WTC11 (cell line): ENCODE results near the gene STAT6. TPM values are rescaled to one million over a fixed set of nuclear protein-coding genes. Genes with fewer than 3 reads are reported as not detected.

Experiments used
- ATAC-seq: fragments of 200-7000 bp; cut with Tn5 transposase; 2 replicates; pipeline ENCODE4 v1.10.0; 2021; ENCODE audit warnings: mild to moderate bottlenecking, moderate library complexity
- CTCF ChIA-PET: fragments of 300-600 bp; sonication (Branson Sonifier 250); formaldehyde crosslinking; loops from one replicate; lab custom pipeline; 2021; ENCODE audit warnings: antibody characterized with exemption; lab: Charles Lee
- POLR2A ChIA-PET: fragments of 350-600 bp; sonication (Branson Sonifier 250); formaldehyde crosslinking; loops from one replicate; lab custom pipeline; 2021; ENCODE audit warnings: antibody characterized with exemption; lab: Charles Lee
- DNase-seq: peaks from one replicate; pipeline ENCODE4 v3.0.0; 2021; ENCODE audit warnings: low spot score
- H3K27ac Mint-ChIP-seq: 2 replicates; pipeline ENCODE4 v1.8.0; 2021; ENCODE audit warnings: mixed read lengths
- H3K27me3 Mint-ChIP-seq: 2 replicates; pipeline ENCODE4 v1.8.0; 2021; ENCODE audit warnings: low read depth, mild to moderate bottlenecking, moderate library complexity, mixed read lengths
- H3K36me3 Mint-ChIP-seq: 2 replicates; pipeline ENCODE4 v1.8.0; 2021; ENCODE audit warnings: mixed read lengths
- H3K4me1 Mint-ChIP-seq: 2 replicates; pipeline ENCODE4 v1.8.0; 2022; ENCODE audit warnings: mixed read lengths
- H3K4me3 Mint-ChIP-seq: 2 replicates; pipeline ENCODE4 v1.8.0; 2021; ENCODE audit warnings: mild to moderate bottlenecking, moderate library complexity, mixed read lengths
- H3K9me3 Mint-ChIP-seq: 2 replicates; pipeline ENCODE4 v1.8.0; 2021; ENCODE audit warnings: mixed read lengths
- EMX1 ChIP-seq: fragments of 250-450 bp; sonication (Bioruptor Pico); IDR thresholded peaks from 2 replicates; pipeline ENCODE4 v1.8.0; 2021; ENCODE audit warnings: mild to moderate bottlenecking
- ESRRA ChIP-seq: sonication (generic); formaldehyde crosslinking; IDR thresholded peaks from 2 replicates; pipeline ENCODE4 v1.8.1; 2022; ENCODE audit warnings: mild to moderate bottlenecking, missing genetic modification reagents, borderline replicate concordance
- ETV6 ChIP-seq: sonication (generic); formaldehyde crosslinking; IDR thresholded peaks from 2 replicates; pipeline ENCODE4 v1.8.1; 2022; ENCODE audit warnings: mild to moderate bottlenecking, missing genetic modification reagents
- FOXK1 ChIP-seq: sonication (generic); formaldehyde crosslinking; IDR thresholded peaks from 2 replicates; pipeline ENCODE4 v1.8.0; 2022; ENCODE audit warnings: mild to moderate bottlenecking, moderate library complexity, missing genetic modification reagents
- FOXP1 ChIP-seq: sonication (generic); formaldehyde crosslinking; IDR thresholded peaks from 2 replicates; pipeline ENCODE4 v1.8.0; 2022; ENCODE audit warnings: missing genetic modification reagents, mild to moderate bottlenecking, moderate library complexity, borderline replicate concordance
- GABPB1 ChIP-seq: sonication (generic); formaldehyde crosslinking; IDR thresholded peaks from 2 replicates; pipeline ENCODE4 v1.8.1; 2023; ENCODE audit warnings: mild to moderate bottlenecking, missing genetic modification reagents
- GRHL2 ChIP-seq: fragments of 250-450 bp; sonication (Bioruptor Pico); IDR thresholded peaks from 2 replicates; pipeline ENCODE4 v1.8.0; 2022; ENCODE audit warnings: mild to moderate bottlenecking, moderate library complexity; ENCODE audit not compliant: insufficient replicate concordance, severe bottlenecking
- GTF2I ChIP-seq: fragments of 250-450 bp; sonication (Bioruptor Pico); conservative IDR thresholded peaks from 2 replicates; pipeline ENCODE4 v1.4.0; 2021; ENCODE audit warnings: mild to moderate bottlenecking
- MLX ChIP-seq: sonication (generic); formaldehyde crosslinking; IDR thresholded peaks from 2 replicates; pipeline ENCODE4 v1.8.1; 2023; ENCODE audit warnings: mild to moderate bottlenecking, missing genetic modification reagents, moderate library complexity
- MYBL2 ChIP-seq: sonication (generic); formaldehyde crosslinking; IDR thresholded peaks from 2 replicates; pipeline ENCODE4 v1.8.1; 2023; ENCODE audit warnings: mild to moderate bottlenecking, moderate library complexity, missing genetic modification reagents
- NFYB ChIP-seq: sonication (generic); formaldehyde crosslinking; conservative IDR thresholded peaks from 2 replicates; pipeline ENCODE4 v1.8.0; 2022; ENCODE audit warnings: low read depth, missing genetic modification reagents
- NR3C1 ChIP-seq: sonication (generic); formaldehyde crosslinking; conservative IDR thresholded peaks from 2 replicates; pipeline ENCODE4 v1.8.1; 2023; ENCODE audit warnings: low read depth, mild to moderate bottlenecking, missing genetic modification reagents
- OVOL2 ChIP-seq: fragments of 250-450 bp; sonication (Bioruptor Pico); IDR thresholded peaks from 2 replicates; pipeline ENCODE4 v1.9.0; 2021; ENCODE audit warnings: mild to moderate bottlenecking, borderline replicate concordance
- TEAD1 ChIP-seq: sonication (generic); formaldehyde crosslinking; IDR thresholded peaks from 2 replicates; pipeline ENCODE4 v1.8.0; 2022; ENCODE audit warnings: mild to moderate bottlenecking, missing genetic modification reagents
- USF2 ChIP-seq: sonication (generic); formaldehyde crosslinking; IDR thresholded peaks from 2 replicates; pipeline ENCODE4 v1.8.1; 2023; ENCODE audit warnings: mild to moderate bottlenecking, missing genetic modification reagents, moderate library complexity
- ZNF121 ChIP-seq: sonication (generic); formaldehyde crosslinking; IDR thresholded peaks from 2 replicates; pipeline ENCODE4 v1.8.0; 2023; ENCODE audit warnings: missing genetic modification reagents
- ZNF232 ChIP-seq: sonication (generic); formaldehyde crosslinking; IDR thresholded peaks from 2 replicates; pipeline ENCODE4 v1.8.0; 2022; ENCODE audit warnings: mild to moderate bottlenecking, missing genetic modification reagents
- ZNF671 ChIP-seq: fragments of 250-450 bp; sonication (Bioruptor Pico); IDR thresholded peaks from 2 replicates; pipeline ENCODE4 v1.8.0; 2021; ENCODE audit warnings: mild to moderate bottlenecking
- total RNA-seq: library from RNA; stranded (reverse); gene quantifications from 3 replicates; pipeline ENCODE4 v1.2.3, GENCODE V29; 2021
- TF ChIP-seq, protein P1 (sequence below): sonication (generic); formaldehyde crosslinking; IDR thresholded peaks from 2 replicates; pipeline ENCODE4 v1.8.1; 2023; ENCODE audit warnings: mild to moderate bottlenecking, moderate library complexity, missing genetic modification reagents
- TF ChIP-seq, protein P2 (sequence below): fragments of 250-450 bp; sonication (Bioruptor Pico); IDR thresholded peaks from 2 replicates; pipeline ENCODE4 v1.9.0; 2021; ENCODE audit warnings: mild to moderate bottlenecking
- TF ChIP-seq, protein P3 (sequence below): sonication (generic); formaldehyde crosslinking; IDR thresholded peaks from 2 replicates; pipeline ENCODE4 v1.8.0; 2022; ENCODE audit warnings: mild to moderate bottlenecking, missing genetic modification reagents
- TF ChIP-seq, protein P4 (sequence below): sonication (generic); formaldehyde crosslinking; IDR thresholded peaks from 2 replicates; pipeline ENCODE4 v1.8.1; 2022; ENCODE audit warnings: mild to moderate bottlenecking, moderate library complexity, missing genetic modification reagents
- TF ChIP-seq, protein P5 (sequence below): sonication (generic); formaldehyde crosslinking; IDR thresholded peaks from 2 replicates; pipeline ENCODE4 v1.8.0; 2022; ENCODE audit warnings: mild to moderate bottlenecking, missing genetic modification reagents
- TF ChIP-seq, protein P6 (sequence below): sonication (generic); formaldehyde crosslinking; IDR thresholded peaks from 2 replicates; pipeline ENCODE4 v1.8.0; 2022; ENCODE audit warnings: mild to moderate bottlenecking, missing genetic modification reagents
- TF ChIP-seq, protein P7 (sequence below): sonication (generic); formaldehyde crosslinking; IDR thresholded peaks from 2 replicates; pipeline ENCODE4 v1.8.1; 2022; ENCODE audit warnings: low read depth, mild to moderate bottlenecking, moderate library complexity, missing genetic modification reagents, borderline replicate concordance

STAT6 gene
- total RNA-seq, 1 experiment from 2014 or later, result 47.0 TPM

- POLR2A ChIA-PET, result interaction anchor here (0.5 to 3.1 kb wide), 11 partner anchors 9 to 385 kb away, joined by 3 to 33 read pairs (median 4); partner anchors contain the start of genes LRP1, NAB2, SHMT2 and STAT6
- Mint-ChIP-seq H3K4me3 (peak within 1 kb of the TSS; percentile 95), H3K27ac (peak within 1 kb of the TSS; percentile 92), H3K4me1 (peaks cover 6% of the 10 kb centered on the region; the same call in 1 of the 2 replicates), H3K27me3 (no peaks in the 10 kb centered on the region), H3K9me3 (no peaks in the 10 kb centered on the region), H3K36me3 (peaks cover 5% of the 10 kb centered on the region)
- ATAC-seq (peak; percentile 99), DNase-seq (peak; percentile 96)
- CTCF ChIA-PET, result interaction anchor here (0.5 to 7.5 kb wide), 23 partner anchors 9 to 442 kb away, joined by 3 to 71 read pairs (median 6); partner anchors contain the start of genes LRP1, STAT6 and TAC3
- TF ChIP-seq MYBL2 (CRISPR knock-in tag) (0 out of 2 replicates have a peak, but pooled peaks have one; percentile 38), FOXK1 (peak; percentile 98), GRHL2 (CRISPR knock-in tag) (no peak), ETV6 (CRISPR knock-in tag) (0 out of 2 replicates have a peak, but pooled peaks have one; percentile 18), USF2 (CRISPR knock-in tag) (peak; percentile 91), MLX (CRISPR knock-in tag) (no peak), ESRRA (no peak), NR3C1 (CRISPR knock-in tag) (no peak), GABPB1 (CRISPR knock-in tag) (peak; percentile 61; the same call in 1 of the 2 replicates), NFYB (CRISPR knock-in tag) (peak; percentile 94), TEAD1 (peak; percentile 61), GTF2I (CRISPR knock-in tag) (no peak), ZNF121 (CRISPR knock-in tag) (no peak), OVOL2 (CRISPR knock-in tag) (no peak), ZNF671 (no peak), EMX1 (CRISPR knock-in tag) (no peak), FOXP1 (CRISPR knock-in tag) (peak; percentile 68; the same call in 1 of the 2 replicates), ZNF232 (CRISPR knock-in tag) (0 out of 2 replicates have a peak, but pooled peaks have one; percentile 29)
- TF ChIP-seq, protein P1, sequence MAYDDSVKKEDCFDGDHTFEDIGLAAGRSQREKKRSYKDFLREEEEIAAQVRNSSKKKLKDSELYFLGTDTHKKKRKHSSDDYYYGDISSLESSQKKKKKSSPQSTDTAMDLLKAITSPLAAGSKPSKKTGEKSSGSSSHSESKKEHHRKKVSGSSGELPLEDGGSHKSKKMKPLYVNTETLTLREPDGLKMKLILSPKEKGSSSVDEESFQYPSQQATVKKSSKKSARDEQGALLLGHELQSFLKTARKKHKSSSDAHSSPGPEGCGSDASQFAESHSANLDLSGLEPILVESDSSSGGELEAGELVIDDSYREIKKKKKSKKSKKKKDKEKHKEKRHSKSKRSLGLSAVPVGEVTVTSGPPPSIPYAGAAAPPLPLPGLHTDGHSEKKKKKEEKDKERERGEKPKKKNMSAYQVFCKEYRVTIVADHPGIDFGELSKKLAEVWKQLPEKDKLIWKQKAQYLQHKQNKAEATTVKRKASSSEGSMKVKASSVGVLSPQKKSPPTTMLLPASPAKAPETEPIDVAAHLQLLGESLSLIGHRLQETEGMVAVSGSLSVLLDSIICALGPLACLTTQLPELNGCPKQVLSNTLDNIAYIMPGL, result no peak
- TF ChIP-seq, protein P2, sequence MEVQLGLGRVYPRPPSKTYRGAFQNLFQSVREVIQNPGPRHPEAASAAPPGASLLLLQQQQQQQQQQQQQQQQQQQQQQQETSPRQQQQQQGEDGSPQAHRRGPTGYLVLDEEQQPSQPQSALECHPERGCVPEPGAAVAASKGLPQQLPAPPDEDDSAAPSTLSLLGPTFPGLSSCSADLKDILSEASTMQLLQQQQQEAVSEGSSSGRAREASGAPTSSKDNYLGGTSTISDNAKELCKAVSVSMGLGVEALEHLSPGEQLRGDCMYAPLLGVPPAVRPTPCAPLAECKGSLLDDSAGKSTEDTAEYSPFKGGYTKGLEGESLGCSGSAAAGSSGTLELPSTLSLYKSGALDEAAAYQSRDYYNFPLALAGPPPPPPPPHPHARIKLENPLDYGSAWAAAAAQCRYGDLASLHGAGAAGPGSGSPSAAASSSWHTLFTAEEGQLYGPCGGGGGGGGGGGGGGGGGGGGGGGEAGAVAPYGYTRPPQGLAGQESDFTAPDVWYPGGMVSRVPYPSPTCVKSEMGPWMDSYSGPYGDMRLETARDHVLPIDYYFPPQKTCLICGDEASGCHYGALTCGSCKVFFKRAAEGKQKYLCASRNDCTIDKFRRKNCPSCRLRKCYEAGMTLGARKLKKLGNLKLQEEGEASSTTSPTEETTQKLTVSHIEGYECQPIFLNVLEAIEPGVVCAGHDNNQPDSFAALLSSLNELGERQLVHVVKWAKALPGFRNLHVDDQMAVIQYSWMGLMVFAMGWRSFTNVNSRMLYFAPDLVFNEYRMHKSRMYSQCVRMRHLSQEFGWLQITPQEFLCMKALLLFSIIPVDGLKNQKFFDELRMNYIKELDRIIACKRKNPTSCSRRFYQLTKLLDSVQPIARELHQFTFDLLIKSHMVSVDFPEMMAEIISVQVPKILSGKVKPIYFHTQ (CRISPR knock-in tag), result no peak
- TF ChIP-seq, protein P3, sequence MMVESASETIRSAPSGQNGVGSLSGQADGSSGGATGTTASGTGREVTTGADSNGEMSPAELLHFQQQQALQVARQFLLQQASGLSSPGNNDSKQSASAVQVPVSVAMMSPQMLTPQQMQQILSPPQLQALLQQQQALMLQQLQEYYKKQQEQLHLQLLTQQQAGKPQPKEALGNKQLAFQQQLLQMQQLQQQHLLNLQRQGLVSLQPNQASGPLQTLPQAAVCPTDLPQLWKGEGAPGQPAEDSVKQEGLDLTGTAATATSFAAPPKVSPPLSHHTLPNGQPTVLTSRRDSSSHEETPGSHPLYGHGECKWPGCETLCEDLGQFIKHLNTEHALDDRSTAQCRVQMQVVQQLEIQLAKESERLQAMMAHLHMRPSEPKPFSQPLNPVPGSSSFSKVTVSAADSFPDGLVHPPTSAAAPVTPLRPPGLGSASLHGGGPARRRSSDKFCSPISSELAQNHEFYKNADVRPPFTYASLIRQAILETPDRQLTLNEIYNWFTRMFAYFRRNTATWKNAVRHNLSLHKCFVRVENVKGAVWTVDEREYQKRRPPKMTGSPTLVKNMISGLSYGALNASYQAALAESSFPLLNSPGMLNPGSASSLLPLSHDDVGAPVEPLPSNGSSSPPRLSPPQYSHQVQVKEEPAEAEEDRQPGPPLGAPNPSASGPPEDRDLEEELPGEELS (CRISPR knock-in tag), result 0 out of 2 replicates have a peak, but pooled peaks have one; percentile 40
- TF ChIP-seq, protein P4, sequence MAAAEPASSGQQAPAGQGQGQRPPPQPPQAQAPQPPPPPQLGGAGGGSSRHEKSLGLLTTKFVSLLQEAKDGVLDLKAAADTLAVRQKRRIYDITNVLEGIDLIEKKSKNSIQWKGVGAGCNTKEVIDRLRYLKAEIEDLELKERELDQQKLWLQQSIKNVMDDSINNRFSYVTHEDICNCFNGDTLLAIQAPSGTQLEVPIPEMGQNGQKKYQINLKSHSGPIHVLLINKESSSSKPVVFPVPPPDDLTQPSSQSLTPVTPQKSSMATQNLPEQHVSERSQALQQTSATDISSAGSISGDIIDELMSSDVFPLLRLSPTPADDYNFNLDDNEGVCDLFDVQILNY (CRISPR knock-in tag), result peak; percentile 98
- TF ChIP-seq, protein P5, sequence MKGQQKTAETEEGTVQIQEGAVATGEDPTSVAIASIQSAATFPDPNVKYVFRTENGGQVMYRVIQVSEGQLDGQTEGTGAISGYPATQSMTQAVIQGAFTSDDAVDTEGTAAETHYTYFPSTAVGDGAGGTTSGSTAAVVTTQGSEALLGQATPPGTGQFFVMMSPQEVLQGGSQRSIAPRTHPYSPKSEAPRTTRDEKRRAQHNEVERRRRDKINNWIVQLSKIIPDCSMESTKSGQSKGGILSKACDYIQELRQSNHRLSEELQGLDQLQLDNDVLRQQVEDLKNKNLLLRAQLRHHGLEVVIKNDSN (CRISPR knock-in tag), result peak; percentile 92
- TF ChIP-seq, protein P6, sequence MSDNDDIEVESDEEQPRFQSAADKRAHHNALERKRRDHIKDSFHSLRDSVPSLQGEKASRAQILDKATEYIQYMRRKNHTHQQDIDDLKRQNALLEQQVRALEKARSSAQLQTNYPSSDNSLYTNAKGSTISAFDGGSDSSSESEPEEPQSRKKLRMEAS (CRISPR knock-in tag), result peak; percentile 91; the same call in 1 of the 2 replicates
- TF ChIP-seq, protein P7, sequence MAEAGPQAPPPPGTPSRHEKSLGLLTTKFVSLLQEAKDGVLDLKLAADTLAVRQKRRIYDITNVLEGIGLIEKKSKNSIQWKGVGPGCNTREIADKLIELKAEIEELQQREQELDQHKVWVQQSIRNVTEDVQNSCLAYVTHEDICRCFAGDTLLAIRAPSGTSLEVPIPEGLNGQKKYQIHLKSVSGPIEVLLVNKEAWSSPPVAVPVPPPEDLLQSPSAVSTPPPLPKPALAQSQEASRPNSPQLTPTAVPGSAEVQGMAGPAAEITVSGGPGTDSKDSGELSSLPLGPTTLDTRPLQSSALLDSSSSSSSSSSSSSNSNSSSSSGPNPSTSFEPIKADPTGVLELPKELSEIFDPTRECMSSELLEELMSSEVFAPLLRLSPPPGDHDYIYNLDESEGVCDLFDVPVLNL (CRISPR knock-in tag), result peak; percentile 81
These were observed 32.4 kb downstream of the STAT6 start, which contains the start of gene NEMP1 for GRCh38 chr12:57078519-57079404. NEMP1 (minus strand) TSS chr12:57078791; CDS start chr12:57078745, 46 bp downstream.
